ENCODE measurements around the gene ATP4B. TPM values are rescaled to one million over a fixed set of nuclear protein-coding genes. Genes with fewer than 3 reads are reported as not detected.

Gene ATP4B
- total RNA-seq, 1 donor, result not detected

DNA sequence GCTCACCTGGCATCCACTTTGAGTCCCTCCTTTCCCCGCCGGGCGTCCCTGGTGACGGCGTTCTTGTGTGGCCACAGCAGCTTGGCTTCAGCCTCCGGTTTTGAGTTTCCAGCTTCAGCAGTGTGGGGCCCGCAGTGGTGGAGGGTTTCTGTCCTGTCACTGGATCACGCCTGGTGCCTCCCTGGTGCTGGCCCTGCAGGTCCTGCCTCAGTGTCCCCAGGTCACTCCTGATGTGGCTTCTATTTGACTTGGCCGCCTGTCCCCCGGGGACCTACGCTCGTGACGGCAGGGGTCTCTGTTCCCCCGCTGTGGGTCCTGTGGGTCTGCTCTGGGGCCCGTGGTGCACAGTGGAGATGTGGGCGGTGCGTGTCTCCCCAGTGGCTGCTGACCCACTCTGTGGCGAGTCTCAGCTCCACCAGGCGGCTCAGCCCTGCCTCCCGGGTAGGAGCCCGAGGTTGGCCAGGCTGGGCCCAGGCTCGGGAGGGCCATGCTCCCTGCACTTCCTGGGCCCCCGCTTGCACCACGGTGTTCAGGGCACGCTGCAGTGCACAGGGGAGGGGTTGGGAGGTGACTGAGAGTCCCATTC, 1.9 kb downstream of the ATP4B start:
- no peak for DNase-seq (ENCODE audit: low read depth)
- no peak overlapping the region for H3K4me3 ChIP-seq (ENCODE audit: low read depth, low read length)
- no peak for TF ChIP-seq CTCF (IDR thresholded peaks at IDR 0.05; ENCODE audit: insufficient read depth, low read length)

GRCh38 chr13:113655346-113656002, 2.5 kb downstream of the ATP4B start:
- TF ChIP-seq CTCF (IDR thresholded peaks at IDR 0.05; ENCODE audit: insufficient read depth, low read length), result no peak
- H3K4me3 ChIP-seq (ENCODE audit: low read depth, low read length), result no peak overlapping the region
- DNase-seq (ENCODE audit: low read depth), result no peak

DNA sequence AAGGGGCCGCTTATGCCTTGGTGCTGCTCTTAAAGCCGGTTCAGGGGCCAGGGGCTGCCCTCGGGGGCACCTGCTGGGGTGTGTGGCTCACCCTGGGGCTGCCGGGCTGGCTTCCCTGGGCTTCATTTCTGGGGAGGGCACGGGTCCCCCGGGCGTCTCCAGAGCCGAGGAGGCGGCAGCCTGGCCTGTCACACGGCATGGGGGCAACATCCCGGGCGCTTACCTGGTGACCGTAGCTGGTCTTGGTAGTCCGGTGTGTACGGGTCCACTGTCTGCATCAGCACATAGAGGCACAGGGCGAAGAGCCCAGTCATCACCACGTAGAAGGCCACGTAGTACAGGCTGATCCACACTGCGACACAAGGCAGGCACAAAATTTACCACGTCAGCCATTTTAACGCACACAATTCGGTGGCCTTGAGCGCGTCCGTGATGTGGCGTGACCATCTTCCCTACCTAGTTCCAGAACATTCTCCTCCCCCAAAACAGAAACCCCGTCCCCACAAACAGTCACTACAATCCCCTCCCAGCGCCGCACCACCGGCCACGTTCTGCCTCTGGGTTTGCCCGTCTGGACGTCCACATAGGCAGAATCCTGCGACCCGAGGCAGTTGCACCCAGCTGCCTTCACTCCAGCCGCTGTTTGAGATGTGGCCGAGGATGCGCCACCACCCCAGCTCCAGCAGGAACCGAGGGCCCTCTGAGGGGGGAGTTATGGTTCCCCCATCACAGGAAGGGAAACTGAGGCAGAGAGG, 3.2 kb downstream of the ATP4B start:
- no peak for TF ChIP-seq CTCF (IDR thresholded peaks at IDR 0.05; ENCODE audit: insufficient read depth, low read length)
- DNase-seq (ENCODE audit: low read depth), result no peak
- no peak overlapping the region for H3K4me3 ChIP-seq (ENCODE audit: low read depth, low read length)

DNA sequence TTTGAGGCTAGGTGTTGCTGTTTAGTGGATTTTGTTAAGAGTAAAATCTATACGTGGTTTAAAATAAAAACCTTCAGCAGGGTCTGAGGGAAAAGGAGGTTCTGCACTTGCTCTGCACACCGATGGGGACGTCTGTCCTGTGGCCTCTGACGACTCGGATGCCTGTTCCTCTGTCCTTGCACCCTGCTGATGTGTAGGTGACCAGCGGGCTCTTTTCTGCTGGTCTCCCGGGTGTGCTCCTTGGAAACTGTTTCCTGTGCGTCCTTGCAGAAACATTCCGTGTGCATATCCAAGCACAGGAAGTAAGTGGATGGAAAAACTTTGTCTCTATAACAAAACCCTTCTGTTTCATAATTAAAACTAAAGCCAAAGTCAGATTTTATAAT, 3.8 kb downstream of the ATP4B start:
- no peak for TF ChIP-seq CTCF (IDR thresholded peaks at IDR 0.05; ENCODE audit: insufficient read depth, low read length)
- no peak overlapping the region for H3K4me3 ChIP-seq (ENCODE audit: low read depth, low read length)
- DNase-seq (ENCODE audit: low read depth), result no peak

GRCh38 chr13:113653264-113654174, 4.5 kb downstream of the ATP4B start:
- no peak for DNase-seq (ENCODE audit: low read depth)
- no peak overlapping the region for H3K4me3 ChIP-seq (ENCODE audit: low read depth, low read length)
- no peak for TF ChIP-seq CTCF (IDR thresholded peaks at IDR 0.05; ENCODE audit: insufficient read depth, low read length)

Measured in fibroblast of the aortic adventitia (primary cell).